Inferior parietal cortex (tissue), 1 donor: ENCODE data around the gene AP3B1.

Experiments
- DNase-seq: peaks from one replicate; pipeline ENCODE4 v3.0.0-alpha.2; 2016; ENCODE audit errors: extremely low spot score

The AP3B1 gene

DNA sequence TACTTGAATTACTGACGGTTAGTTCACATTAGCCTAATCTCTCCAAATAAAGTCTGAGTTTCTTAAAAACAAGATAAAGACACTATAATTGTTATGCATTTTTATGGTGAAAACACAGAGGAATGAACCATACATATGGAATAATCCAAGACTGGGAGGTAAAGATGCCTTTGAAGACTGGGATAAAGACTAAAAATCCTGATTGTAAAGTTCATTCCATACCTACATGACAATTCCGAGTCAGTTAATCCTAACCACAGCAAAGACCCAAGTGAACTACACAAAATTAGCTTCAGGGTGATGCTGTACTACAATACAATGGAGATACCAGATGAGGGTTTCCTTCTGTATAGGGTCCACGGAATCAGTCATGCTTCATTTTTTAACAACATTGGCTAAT is 6.3 kb downstream of the AP3B1 start:
- no peak for DNase-seq

DNA sequence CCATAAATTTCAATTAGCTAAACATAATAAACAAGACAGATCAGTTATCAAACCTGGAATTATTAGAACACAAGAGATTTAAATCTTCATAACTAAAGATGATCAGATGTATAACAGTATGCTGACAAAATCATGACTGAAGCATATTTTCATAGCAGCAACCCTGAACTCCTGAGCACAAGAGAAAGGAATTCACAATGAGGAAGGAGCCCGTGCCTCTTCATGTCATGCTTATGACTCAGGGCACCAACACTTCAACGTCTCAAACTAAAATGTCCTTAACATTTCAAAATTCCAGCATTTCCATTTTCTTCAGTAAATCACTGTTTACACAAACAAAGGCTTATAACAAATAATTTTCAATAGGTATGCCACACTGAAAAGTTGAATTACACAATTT is 6.7 kb downstream of the AP3B1 start:
- no peak for DNase-seq

DNA sequence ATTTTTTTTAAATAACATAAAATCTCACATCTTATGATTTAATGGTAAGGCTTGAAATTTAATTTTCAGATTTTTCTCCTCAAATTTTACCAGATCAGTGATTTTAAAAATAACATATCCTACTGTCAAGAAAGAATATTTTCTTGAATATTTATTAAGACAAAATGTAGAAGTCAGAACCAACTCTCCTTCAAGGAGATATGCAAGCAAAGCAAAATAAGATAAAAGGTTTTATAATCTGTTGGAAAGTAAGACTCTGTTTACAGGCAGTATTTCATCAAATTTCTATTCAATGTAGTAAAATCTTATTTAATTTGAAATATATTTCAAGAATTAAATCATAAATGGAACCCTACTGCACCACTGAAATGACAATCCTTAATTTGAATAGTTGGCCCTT is 7.3 kb downstream of the AP3B1 start:
- DNase-seq, result no peak

DNA sequence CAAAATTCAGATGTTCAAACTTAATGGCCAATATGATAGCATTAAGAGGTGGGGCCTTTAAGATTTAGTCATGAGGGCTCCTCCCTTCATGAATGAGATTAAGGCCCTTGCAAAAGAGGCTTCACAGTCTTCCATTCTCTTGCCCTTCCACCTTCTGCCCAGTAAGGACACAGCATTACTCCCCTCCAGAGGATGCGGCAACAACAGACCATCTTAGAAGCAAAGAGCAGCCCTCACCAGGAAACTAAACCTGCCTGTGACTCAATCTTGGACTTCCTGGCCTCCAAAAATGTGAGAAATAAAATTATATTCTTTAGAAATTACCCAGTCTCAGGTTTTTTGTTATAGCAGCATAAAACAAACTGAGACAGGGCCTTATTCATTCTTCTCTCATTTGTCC is 8.2 kb downstream of the AP3B1 start:
- DNase-seq, result no peak

- no peak for DNase-seq
These were observed 10.7 kb downstream of the AP3B1 start for GRCh38 chr5:78283802-78284201.

- DNase-seq, result no peak
These were observed 11.4 kb downstream of the AP3B1 start for GRCh38 chr5:78283105-78283504.

DNA sequence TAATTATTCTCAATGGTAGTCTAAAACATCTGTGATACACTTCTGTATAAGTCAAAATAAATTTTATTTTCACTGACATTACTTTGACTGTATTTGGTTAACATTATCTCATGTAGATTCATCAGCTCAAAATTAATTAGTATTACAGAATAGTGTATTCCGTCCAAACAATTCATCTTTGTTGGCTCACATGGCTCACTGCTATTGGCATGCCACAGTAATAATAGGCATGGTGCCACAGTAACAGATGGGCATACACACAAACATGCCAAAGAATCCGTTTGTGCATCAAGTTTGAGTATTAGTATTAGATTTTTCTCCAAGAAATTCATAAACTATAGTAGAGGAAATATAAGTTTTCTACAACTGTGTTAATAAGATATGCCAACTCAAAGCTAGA is 14.2 kb downstream of the AP3B1 start:
- DNase-seq, result peak; percentile 60

GRCh38 chr5:78279194-78279593 is 15.3 kb downstream of the AP3B1 start:
- no peak for DNase-seq

DNA sequence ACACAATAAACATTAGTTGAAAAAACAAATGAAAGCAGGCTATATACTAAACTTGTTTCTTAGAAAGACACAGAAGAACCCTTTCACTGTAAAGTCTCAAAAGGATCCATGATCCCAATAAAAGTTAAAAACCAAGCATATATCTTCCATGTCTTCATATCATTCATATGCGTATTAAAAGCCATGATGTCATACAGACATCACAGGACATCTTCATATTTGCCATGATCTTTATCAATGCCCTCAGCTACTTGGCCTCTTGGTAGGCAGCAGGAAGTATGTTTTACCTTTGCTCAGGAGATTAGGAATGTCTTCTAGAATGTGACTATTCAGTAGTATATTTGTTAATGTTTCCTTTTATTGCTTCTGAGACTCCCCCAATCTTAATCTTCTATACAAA is 16.8 kb downstream of the AP3B1 start:
- no peak for DNase-seq

DNA sequence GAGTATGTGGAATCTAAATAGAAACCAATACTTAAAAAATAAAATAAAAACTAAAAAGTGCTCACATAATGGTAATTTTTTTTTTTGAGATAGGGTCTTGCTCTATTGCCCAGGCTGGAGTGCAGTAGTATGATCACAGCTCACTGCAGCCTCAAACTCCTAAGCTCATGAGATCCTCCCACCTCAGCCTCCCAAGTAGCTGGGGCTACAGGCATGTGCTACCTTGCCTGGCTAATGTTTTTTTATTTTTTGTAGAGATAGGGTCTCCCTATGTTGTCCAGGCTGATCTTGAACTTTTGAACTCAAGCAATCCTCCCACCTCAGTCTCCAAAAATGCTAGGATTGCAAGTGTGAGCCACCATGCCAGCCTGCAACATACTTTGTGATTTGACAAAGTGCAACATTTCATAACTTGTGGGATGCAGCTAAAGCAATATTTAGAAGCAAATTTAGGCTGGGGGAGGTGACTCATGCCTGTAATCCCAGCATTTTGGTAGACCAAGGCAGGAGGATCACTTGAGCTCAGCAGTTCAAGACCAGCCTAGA is 18.4 kb downstream of the AP3B1 start:
- no peak for DNase-seq

DNA sequence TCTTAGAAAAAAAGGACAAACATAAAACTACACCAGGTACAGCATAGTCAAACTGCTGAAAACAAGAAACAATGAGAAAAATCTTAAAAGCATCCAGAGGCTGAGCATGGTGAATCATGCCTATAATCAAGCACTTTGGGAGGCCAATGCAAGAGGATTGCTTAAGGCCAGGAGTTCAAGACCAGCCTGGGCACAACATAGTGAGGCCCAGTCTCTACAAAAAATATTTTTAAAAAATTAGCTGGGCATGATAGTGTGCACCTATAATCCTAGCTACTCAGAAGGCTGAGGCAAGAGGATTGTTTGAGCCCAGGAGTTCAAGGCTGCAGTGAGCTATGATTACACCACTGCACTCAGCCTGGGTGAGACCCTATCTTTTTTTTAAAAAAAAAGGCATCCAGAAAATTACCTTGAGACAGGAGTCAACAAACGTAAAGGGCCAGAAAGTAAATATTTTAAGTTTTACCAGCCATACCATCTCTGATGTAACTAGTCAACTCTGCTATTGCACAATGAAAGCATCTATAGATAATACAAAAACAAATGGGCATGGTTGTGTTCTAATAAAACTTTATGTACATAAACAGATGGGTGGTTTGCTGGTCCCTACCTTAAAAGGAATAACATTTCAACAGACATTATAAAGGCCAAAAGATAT is 19.8 kb downstream of the AP3B1 start:
- DNase-seq, result no peak

GRCh38 chr5:78273436-78273835 is 21.1 kb downstream of the AP3B1 start:
- no peak for DNase-seq

GRCh38 chr5:78271766-78272165 is 22.7 kb downstream of the AP3B1 start:
- no peak for DNase-seq

DNA sequence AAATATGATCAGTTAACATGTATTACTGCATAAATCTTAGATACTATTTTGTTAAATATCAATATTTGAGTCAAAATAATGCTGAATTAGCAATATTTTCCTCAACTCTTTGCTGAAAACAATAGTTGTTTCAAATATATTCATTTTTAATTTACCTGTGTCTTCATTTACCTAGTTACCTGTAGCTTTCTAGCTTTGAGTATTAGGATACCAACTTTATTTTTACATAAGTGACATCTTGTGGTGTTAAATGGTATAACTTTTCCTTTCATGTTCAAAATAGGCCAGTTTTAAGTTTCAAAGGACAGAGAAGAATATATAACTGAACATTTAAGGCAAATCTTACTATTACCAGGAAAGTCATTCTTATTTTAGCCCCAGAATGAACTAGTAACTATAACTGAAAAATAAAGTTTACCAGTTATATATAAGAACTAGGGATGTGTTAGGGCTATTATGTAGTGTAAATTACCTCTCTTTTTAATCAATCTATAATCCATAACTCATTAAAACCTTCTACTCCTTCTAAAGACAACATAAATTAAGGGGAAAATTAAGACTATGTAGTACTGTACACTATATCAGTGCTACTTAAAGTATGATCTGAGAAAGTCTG is 25.3 kb downstream of the AP3B1 start:
- DNase-seq, result no peak

GRCh38 chr5:78268356-78268755 is 26.1 kb downstream of the AP3B1 start:
- DNase-seq, result no peak

DNA sequence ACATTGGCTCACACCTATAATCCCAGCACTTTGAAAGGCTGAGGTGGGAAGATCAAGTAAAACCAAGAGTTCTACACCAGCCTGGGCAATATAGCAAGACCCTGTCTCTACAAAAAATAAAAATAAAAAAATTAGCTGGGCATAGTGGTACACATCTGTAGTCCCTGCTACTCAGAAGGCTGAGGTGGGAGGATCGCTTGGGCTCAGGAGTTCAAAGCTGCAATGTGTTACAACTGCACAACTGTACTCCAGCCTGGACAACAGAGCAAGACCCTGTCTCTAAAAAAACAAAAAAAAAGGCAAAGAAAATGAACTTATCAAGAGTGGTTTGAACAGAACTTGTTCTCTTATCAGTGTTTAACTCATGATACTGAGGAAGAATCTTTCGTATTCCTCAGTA is 29.3 kb downstream of the AP3B1 start:
- no peak for DNase-seq

- no peak for DNase-seq
These were observed 29.9 kb downstream of the AP3B1 start for GRCh38 chr5:78264600-78264999.

DNA sequence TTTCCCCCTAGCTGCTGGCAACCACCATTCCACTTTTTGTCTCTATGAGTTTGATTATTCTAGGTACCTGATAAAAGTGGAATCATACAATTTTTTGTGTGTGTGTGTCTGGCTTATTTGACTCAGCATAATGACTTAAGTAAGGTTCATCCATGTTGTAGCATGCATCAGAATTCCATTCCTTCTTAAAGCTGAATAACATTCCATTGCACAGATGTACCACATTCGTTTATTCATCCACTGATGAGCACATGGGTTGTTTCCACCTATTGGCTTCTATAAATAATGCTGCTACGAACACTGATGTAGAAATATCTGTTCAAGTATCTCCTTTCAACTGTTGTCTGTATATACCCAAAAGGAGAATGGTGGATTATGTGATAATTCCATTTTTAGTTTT is 33.7 kb downstream of the AP3B1 start:
- DNase-seq, result no peak

DNA sequence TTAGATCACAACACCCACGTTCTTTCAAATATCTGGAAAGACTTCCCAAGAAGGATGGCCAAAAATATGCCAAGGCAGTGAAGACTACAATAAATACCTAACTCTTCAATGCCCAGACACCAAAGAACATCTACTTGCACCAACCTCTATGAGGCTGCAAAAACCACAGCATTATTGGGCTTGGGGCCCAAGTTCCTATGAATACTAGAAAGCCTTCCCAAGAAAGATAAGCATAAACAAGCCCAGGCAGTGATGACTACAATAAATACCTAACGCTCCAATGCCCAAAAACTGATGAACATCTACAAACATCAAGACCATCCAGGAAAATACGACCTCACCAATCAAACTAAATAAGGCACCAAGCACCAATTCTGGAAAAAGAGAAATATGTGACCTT is 41.3 kb downstream of the AP3B1 start:
- no peak for DNase-seq

DNA sequence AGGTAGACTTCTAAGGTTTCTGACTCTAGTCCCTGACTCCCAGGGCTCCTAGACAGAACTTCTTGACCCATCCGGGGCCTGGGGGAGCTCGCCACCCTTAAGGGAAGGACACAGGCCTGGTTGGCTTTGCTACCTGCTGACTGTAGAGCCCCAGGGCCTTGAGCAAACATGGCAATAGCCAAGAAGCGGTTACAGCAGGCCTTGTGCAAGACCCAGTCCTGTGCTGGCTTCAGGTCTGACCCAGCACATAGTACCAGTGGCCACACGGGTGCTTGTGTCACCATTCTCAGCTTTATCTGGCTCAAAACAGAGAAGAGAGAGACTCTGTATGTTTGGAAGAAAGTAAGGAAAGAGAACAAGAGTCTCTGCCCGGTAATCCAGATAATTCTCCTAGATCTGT is 41.8 kb downstream of the AP3B1 start:
- no peak for DNase-seq

DNA sequence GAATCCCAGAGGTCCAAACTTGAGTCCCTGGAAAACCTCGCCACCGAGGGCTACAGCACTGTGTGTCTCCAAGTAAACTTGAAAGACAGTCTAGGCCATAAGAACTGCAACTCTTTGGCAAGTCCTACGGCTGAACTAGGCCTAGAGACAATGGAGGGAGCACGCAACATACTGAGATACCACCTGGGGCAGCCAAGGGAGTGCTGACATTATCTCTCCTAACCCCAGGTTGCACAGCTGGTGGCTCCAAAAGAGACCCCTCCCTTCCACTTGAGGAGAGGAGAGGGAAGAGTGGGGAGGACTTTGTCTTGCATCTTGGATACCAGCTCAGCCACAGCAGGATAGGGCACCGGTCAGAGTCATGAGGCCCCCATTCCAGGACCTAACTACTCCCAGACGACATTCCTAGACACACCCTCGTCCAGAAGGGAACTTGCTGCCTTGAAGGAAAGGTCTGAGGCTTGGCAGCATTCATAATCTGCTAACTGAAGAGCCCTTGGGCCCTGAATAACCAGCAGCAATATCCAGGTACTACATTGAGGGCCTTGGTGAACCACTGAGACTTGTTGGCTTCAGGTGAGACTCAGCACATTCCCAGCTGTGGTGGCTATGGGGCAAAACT is 42.7 kb downstream of the AP3B1 start:
- no peak for DNase-seq

GRCh38 chr5:78245136-78245535 is 49.4 kb downstream of the AP3B1 start:
- DNase-seq, result no peak

- no peak for DNase-seq
These were observed 50.9 kb downstream of the AP3B1 start for GRCh38 chr5:78243639-78244038.
